ENCODE measurements around the gene TPGS1.

DNA sequence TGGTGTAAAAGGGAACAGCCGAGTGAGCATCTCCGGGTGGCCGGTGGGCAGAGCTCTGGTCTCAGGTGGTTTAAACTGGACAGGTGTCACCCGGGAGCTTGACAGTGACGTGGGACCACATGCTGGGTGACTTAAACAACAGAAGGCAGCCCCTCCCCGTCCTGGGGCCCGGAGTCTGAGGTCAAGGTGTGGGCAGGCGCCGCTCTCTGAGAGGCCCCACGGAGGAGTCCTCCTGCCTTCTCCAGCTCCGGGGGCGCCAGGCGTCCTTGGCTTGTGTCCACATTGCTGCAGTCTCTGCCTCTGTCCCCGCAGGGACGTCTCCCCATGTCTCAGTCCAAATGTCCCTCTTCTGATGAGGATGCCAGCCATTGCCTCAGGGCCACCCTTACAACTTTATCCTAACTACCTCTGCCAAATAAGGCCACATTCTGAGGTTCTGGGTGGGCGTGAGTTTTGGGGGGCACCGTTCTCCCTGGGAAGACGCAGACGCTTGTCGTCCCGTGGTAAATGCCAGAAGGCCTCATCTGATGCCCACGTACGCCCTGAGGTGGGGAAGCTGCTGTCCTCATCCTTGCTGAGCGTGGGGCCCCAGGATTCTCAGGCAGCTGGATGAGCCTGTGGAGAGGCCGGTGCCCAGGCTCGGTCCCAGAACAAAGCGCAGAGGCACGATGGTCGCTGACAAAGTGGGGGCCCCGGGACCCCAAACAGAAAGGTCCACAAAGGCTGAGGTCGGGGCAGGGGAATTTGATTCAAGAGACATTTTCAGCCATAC lies 49.5 kb downstream of the TPGS1 start:
- TF ChIP-seq, protein P1, sequence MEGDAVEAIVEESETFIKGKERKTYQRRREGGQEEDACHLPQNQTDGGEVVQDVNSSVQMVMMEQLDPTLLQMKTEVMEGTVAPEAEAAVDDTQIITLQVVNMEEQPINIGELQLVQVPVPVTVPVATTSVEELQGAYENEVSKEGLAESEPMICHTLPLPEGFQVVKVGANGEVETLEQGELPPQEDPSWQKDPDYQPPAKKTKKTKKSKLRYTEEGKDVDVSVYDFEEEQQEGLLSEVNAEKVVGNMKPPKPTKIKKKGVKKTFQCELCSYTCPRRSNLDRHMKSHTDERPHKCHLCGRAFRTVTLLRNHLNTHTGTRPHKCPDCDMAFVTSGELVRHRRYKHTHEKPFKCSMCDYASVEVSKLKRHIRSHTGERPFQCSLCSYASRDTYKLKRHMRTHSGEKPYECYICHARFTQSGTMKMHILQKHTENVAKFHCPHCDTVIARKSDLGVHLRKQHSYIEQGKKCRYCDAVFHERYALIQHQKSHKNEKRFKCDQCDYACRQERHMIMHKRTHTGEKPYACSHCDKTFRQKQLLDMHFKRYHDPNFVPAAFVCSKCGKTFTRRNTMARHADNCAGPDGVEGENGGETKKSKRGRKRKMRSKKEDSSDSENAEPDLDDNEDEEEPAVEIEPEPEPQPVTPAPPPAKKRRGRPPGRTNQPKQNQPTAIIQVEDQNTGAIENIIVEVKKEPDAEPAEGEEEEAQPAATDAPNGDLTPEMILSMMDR (IDR thresholded peaks at IDR 0.05), result no peak
- TF ChIP-seq ZFX (IDR thresholded peaks at IDR 0.05; ENCODE audit: borderline replicate concordance), result no peak

Measured in 22Rv1 (cell line).